Midbrain (tissue), 1 donor: ENCODE results near the gene RPL3.
A peak's percentile ranks its signal among the peaks of the same experiment; 100 is the strongest.
"Not testable (repeated sequence)": the region's sequence is repeated elsewhere in the genome, so short reads cannot be mapped to it uniquely, and the experiment has no call there.

Experiments used
- DNase-seq: peaks from one replicate; lab custom pipeline; 2025; lab: John Stamatoyannopoulos, UW

Gene RPL3

GRCh38 chr22:39319284-39320022 is at the start of gene RPL3:
TSS of gene RPL3 (minus strand) at chr22:39319623. CDS start at chr22:39319597, 26 bp downstream.
- peak; percentile 97 for DNase-seq

- DNase-seq: no peak
Observed at GRCh38 chr22:39369186-39369585, 49.8 kb upstream of the RPL3 start.

- DNase-seq: no peak
Observed at GRCh38 chr22:39368461-39368911, 49.1 kb upstream of the RPL3 start.

GRCh38 chr22:39367035-39367434 is 47.6 kb upstream of the RPL3 start:
- no peak for DNase-seq

GRCh38 chr22:39365492-39365780 is 46.0 kb upstream of the RPL3 start:
- no peak for DNase-seq

- peak; percentile 17 for DNase-seq
Observed at GRCh38 chr22:39364714-39365491, 45.5 kb upstream of the RPL3 start.

GRCh38 chr22:39363751-39364515 is 44.5 kb upstream of the RPL3 start:
- no peak for DNase-seq

- DNase-seq: no peak
Observed at GRCh38 chr22:39362932-39363331, 43.5 kb upstream of the RPL3 start.

- DNase-seq: no peak
Observed at GRCh38 chr22:39362271-39362670, 42.8 kb upstream of the RPL3 start.

GRCh38 chr22:39361496-39361895 is 42.1 kb upstream of the RPL3 start:
- no peak for DNase-seq

GRCh38 chr22:39360674-39361413 is 41.4 kb upstream of the RPL3 start:
- DNase-seq: no peak

GRCh38 chr22:39360242-39360641 is 40.8 kb upstream of the RPL3 start:
- DNase-seq: no peak

GRCh38 chr22:39359659-39360195 is 40.3 kb upstream of the RPL3 start:
- DNase-seq: no peak

GRCh38 chr22:39358197-39358596 is 38.8 kb upstream of the RPL3 start:
- DNase-seq: not testable (repeated sequence)

- not testable (repeated sequence) for DNase-seq
Observed at GRCh38 chr22:39357110-39358108, 38.0 kb upstream of the RPL3 start.

- DNase-seq: no peak
Observed at GRCh38 chr22:39356464-39356863, 37.0 kb upstream of the RPL3 start.

GRCh38 chr22:39355805-39356204 is 36.4 kb upstream of the RPL3 start:
- not testable (repeated sequence) for DNase-seq

GRCh38 chr22:39355080-39355479 is 35.7 kb upstream of the RPL3 start:
- no peak for DNase-seq

GRCh38 chr22:39353346-39353745 is 33.9 kb upstream of the RPL3 start:
- no peak for DNase-seq

GRCh38 chr22:39352306-39352891 is 33.0 kb upstream of the RPL3 start:
- DNase-seq: no peak
